ENCODE results near the gene PKD2. TPM values are rescaled to one million over a fixed set of nuclear protein-coding genes. Genes with fewer than 3 reads are reported as not detected.
"Not testable (repeated sequence)": the region's sequence is repeated elsewhere in the genome, so short reads cannot be mapped to it uniquely, and the experiment has no call there.

The PKD2 gene
- total RNA-seq, 1 experiment from 2014 or later: 57.7 TPM

GRCh38 chr4:88025868-88026661, 18.6 kb downstream of the PKD2 start:
- not testable (repeated sequence) for DNase-seq (ENCODE audit: low read depth)

GRCh38 chr4:88027611-88028608, 20.5 kb downstream of the PKD2 start:
- peak; percentile 97 for DNase-seq (ENCODE audit: low read depth)

- peak; percentile 32 for DNase-seq (ENCODE audit: low read depth)
These were observed 21.5 kb downstream of the PKD2 start for GRCh38 chr4:88028946-88029345.

GRCh38 chr4:88029556-88029955, 22.1 kb downstream of the PKD2 start:
- no peak for DNase-seq (ENCODE audit: low read depth)

- no peak for DNase-seq (ENCODE audit: low read depth)
These were observed 23.3 kb downstream of the PKD2 start for GRCh38 chr4:88030565-88031310.

- peak; percentile 66 for DNase-seq (ENCODE audit: low read depth)
These were observed 25.9 kb downstream of the PKD2 start for GRCh38 chr4:88033309-88033708.

- DNase-seq (ENCODE audit: low read depth): no peak
These were observed 27.9 kb downstream of the PKD2 start for GRCh38 chr4:88035292-88035691.

- no peak for DNase-seq (ENCODE audit: low read depth)
These were observed 30.0 kb downstream of the PKD2 start for GRCh38 chr4:88037447-88037846.

GRCh38 chr4:88037936-88038335, 30.5 kb downstream of the PKD2 start:
- no peak for DNase-seq (ENCODE audit: low read depth)

GRCh38 chr4:88040707-88041106, 33.3 kb downstream of the PKD2 start:
- DNase-seq (ENCODE audit: low read depth): no peak

GRCh38 chr4:88041626-88042025, 34.2 kb downstream of the PKD2 start:
- no peak for DNase-seq (ENCODE audit: low read depth)

GRCh38 chr4:88043001-88043400, 35.6 kb downstream of the PKD2 start:
- no peak for DNase-seq (ENCODE audit: low read depth)

- DNase-seq (ENCODE audit: low read depth): peak; percentile 59
These were observed 36.3 kb downstream of the PKD2 start for GRCh38 chr4:88043586-88044340.

GRCh38 chr4:88045021-88045420, 37.6 kb downstream of the PKD2 start:
- no peak for DNase-seq (ENCODE audit: low read depth)

- DNase-seq (ENCODE audit: low read depth): no peak
These were observed 46.8 kb downstream of the PKD2 start for GRCh38 chr4:88054229-88054628.

- DNase-seq (ENCODE audit: low read depth): peak; percentile 50
These were observed 47.5 kb downstream of the PKD2 start for GRCh38 chr4:88054901-88055300.

- no peak for DNase-seq (ENCODE audit: low read depth)
These were observed 50.9 kb downstream of the PKD2 start for GRCh38 chr4:88058295-88058694.

- no peak for DNase-seq (ENCODE audit: low read depth)
These were observed 52.3 kb downstream of the PKD2 start for GRCh38 chr4:88059766-88060165.

- no peak for DNase-seq (ENCODE audit: low read depth)
These were observed 53.0 kb downstream of the PKD2 start for GRCh38 chr4:88060431-88060830.

- DNase-seq (ENCODE audit: low read depth): no peak
These were observed 54.9 kb downstream of the PKD2 start for GRCh38 chr4:88062311-88062710.

- no peak for DNase-seq (ENCODE audit: low read depth)
These were observed 55.4 kb downstream of the PKD2 start for GRCh38 chr4:88062843-88063242.
